OCI-LY3 (cell line): Measurements from ENCODE around the gene CASP8AP2.

Source experiments
- EZH2phosphoT487 ChIP-seq: fragments of 200-600 bp; shearing (Covaris generic); IDR thresholded peaks from 2 replicates; pipeline ENCODE4 v1.6.1; 2018; ENCODE audit warnings: antibody characterized with exemption, mixed run types, low read depth
- TF ChIP-seq, protein P1 (sequence below): fragments of 200-600, 300-600 bp; sonication (generic); IDR thresholded peaks from 2 replicates; pipeline ENCODE4 v1.5.1; 2014; ENCODE audit warnings: antibody characterized with exemption, low read length, low read depth

- TF ChIP-seq, protein P1, sequence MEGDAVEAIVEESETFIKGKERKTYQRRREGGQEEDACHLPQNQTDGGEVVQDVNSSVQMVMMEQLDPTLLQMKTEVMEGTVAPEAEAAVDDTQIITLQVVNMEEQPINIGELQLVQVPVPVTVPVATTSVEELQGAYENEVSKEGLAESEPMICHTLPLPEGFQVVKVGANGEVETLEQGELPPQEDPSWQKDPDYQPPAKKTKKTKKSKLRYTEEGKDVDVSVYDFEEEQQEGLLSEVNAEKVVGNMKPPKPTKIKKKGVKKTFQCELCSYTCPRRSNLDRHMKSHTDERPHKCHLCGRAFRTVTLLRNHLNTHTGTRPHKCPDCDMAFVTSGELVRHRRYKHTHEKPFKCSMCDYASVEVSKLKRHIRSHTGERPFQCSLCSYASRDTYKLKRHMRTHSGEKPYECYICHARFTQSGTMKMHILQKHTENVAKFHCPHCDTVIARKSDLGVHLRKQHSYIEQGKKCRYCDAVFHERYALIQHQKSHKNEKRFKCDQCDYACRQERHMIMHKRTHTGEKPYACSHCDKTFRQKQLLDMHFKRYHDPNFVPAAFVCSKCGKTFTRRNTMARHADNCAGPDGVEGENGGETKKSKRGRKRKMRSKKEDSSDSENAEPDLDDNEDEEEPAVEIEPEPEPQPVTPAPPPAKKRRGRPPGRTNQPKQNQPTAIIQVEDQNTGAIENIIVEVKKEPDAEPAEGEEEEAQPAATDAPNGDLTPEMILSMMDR: no peak
- TF ChIP-seq EZH2phosphoT487: no peak
Measured at GRCh38 chr6:89874438-89874837, 44.8 kb downstream of the CASP8AP2 start.
